Gastrocnemius medialis (tissue), 4 donors: ENCODE results near the gene KLHL40. TPM values are rescaled to one million over a fixed set of nuclear protein-coding genes. Genes with fewer than 3 reads are reported as not detected.

Experiments used
- ATAC-seq, 2 donors: fragments of 150-250 bp; one replicate each; pipeline ENCODE4 v1.9.1; 2016
- DNase-seq, 2 donors: peaks; one replicate each; pipeline ENCODE4 v3.0.0-alpha.2; 2019
- H3K27ac ChIP-seq, 4 donors: fragments of 200-600 bp; sonication (generic); 1 replicate in 1 of 4; 2 replicates in 3 of 4; pipeline ENCODE4 v1.5.1; 2016 to 2018; ENCODE audit warnings: mild to moderate bottlenecking in 2 of 4, moderate library complexity in 1 of 4
- H3K27me3 ChIP-seq, 3 donors: fragments of 200-600 bp; sonication (generic) in 2 of 3; 1 replicate in 1 of 3; 2 replicates in 2 of 3; pipeline versions ENCODE4 v1.5.1 to v1.6.0; 2016 to 2019; ENCODE audit warnings: mild to moderate bottlenecking in 1 of 3, moderate library complexity in 1 of 3
- H3K36me3 ChIP-seq, 2 donors: fragments of 200-600 bp; sonication (generic) in 1 of 2; one replicate each; pipeline ENCODE4 v1.5.1; 2017 to 2018
- H3K4me1 ChIP-seq, 2 donors: fragments of 200-600 bp; sonication (generic) in 1 of 2; one replicate each; pipeline ENCODE4 v1.5.1; 2016 to 2017; ENCODE audit warnings: mild to moderate bottlenecking in 2 of 2
- H3K4me3 ChIP-seq, 4 donors: fragments of 200-600 bp; sonication (generic) in 3 of 4; 1 replicate in 1 of 4; 2 replicates in 3 of 4; pipeline ENCODE4 v1.5.1; 2016 to 2019; ENCODE audit warnings: mild to moderate bottlenecking in 2 of 4
- H3K9me3 ChIP-seq, 3 donors: fragments of 200-600 bp; sonication (generic) in 2 of 3; 1 replicate in 1 of 3; 2 replicates in 2 of 3; pipeline ENCODE4 v1.5.1; 2016 to 2019
- CTCF ChIP-seq, 5 experiments: fragments of 450-650 bp in 3 of 5; fragments of 200-600 bp in 2 of 5; sonication (generic) in 2 of 5; IDR thresholded peaks in 4 of 5; conservative IDR thresholded peaks in 1 of 5; 1 replicate in 4 of 5; 2 replicates in 1 of 5; pipeline ENCODE4 v1.5.1; 2016 to 2019; ENCODE audit warnings: antibody characterized with exemption in 5 of 5, mild to moderate bottlenecking in 3 of 5, moderate library complexity in 3 of 5
- POLR2A ChIP-seq, 2 donors: fragments of 450-650 bp; IDR thresholded peaks; one replicate each; pipeline ENCODE4 v1.6.1; 2017; ENCODE audit warnings: antibody characterized with exemption in 2 of 2, mild to moderate bottlenecking in 2 of 2, moderate library complexity in 2 of 2
- in situ Hi-C, 4 donors: fragments of 200-750 bp; cut with MboI; loops; one replicate each; pipeline versions ENCODE4 v1.15.0 to v1.8.0; 2017; ENCODE audit warnings: low sequenced_read_pairs in 4 of 4
- intact Hi-C: fragments of 100-400 bp; cut with DNase I; formaldehyde crosslinking; loops from one replicate; pipeline ENCODE4 v1.15.1; 2023; ENCODE audit warnings: low total_unique reads
- total RNA-seq, 4 donors: library from RNA; depleted of rRNA; stranded (reverse); fragments of >200 nt; gene quantifications; one replicate each; pipeline versions ENCODE4 v1.1.0 to v1.2.3, GENCODE V29; 2016

KLHL40 gene
- total RNA-seq, 4 donors from 2014 or later = 197 to 682 (median 397) TPM

GRCh38 chr3:42697289-42698051 is 12.1 kb downstream of the KLHL40 start:
- intact Hi-C loops = no loop called here
- in situ Hi-C loops = no loop called here
- no peak for ATAC-seq
- no peak for DNase-seq
- Histone ChIP-seq H3K27me3 (no peaks in the 10 kb centered on the region), H3K9me3 (no peaks in the 10 kb centered on the region), H3K4me3 (no peak overlapping the region), H3K27ac (peak overlapping the region; percentile 94 to 100 (median 99)), H3K36me3 (no peaks in the 10 kb centered on the region), H3K4me1 (peaks cover 25 to 26% of the 10 kb centered on the region in 2 donors)
- TF ChIP-seq CTCF (IDR thresholded peaks at IDR 0.05 in 4 of 5, conservative IDR thresholded peaks at IDR 0.05 in 1 of 5) (no peak), POLR2A (IDR thresholded peaks at IDR 0.05) (no peak)

GRCh38 chr3:42698216-42698910 is 13.0 kb downstream of the KLHL40 start:
- no peak for TF ChIP-seq CTCF (IDR thresholded peaks at IDR 0.05 in 4 of 5, conservative IDR thresholded peaks at IDR 0.05 in 1 of 5)
- no peak for TF ChIP-seq POLR2A (IDR thresholded peaks at IDR 0.05)
- in situ Hi-C loops = no loop called here
- H3K4me1 ChIP-seq = peaks cover 32 to 34% of the 10 kb centered on the region in 2 donors
- no peaks in the 10 kb centered on the region for H3K36me3 ChIP-seq
- no peak overlapping the region for H3K4me3 ChIP-seq
- no peak for ATAC-seq
- peak overlapping the region; percentile 94 to 100 (median 99) for H3K27ac ChIP-seq
- intact Hi-C loops = no loop called here
- H3K9me3 ChIP-seq = no peaks in the 10 kb centered on the region
- no peak for DNase-seq
- no peaks in the 10 kb centered on the region for H3K27me3 ChIP-seq

- ATAC-seq = no peak
- intact Hi-C loops (no loop called here), in situ Hi-C loops (no loop called here)
- H3K4me3 ChIP-seq = no peak overlapping the region
- DNase-seq = peak in 1 of 2 donors; percentile 35
- peaks cover 37 to 39% of the 10 kb centered on the region in 2 donors for H3K4me1 ChIP-seq
- no peaks in the 10 kb centered on the region for H3K27me3 ChIP-seq
- H3K36me3 ChIP-seq = no peaks in the 10 kb centered on the region
- no peak for TF ChIP-seq CTCF (IDR thresholded peaks at IDR 0.05 in 4 of 5, conservative IDR thresholded peaks at IDR 0.05 in 1 of 5)
- TF ChIP-seq POLR2A (IDR thresholded peaks at IDR 0.05) = peak; percentile 9 to 45
- peak overlapping the region; percentile 94 to 100 (median 99) for H3K27ac ChIP-seq
- H3K9me3 ChIP-seq = no peaks in the 10 kb centered on the region
Measured at GRCh38 chr3:42698911-42699230, 13.5 kb downstream of the KLHL40 start.

GRCh38 chr3:42699511-42699971 is 14.2 kb downstream of the KLHL40 start:
- Histone ChIP-seq H3K4me1 (peaks cover 44 to 45% of the 10 kb centered on the region in 2 donors), H3K4me3 (peak overlapping the region in 3 of 4 donors; percentile 5 to 13 (median 7)), H3K27me3 (no peaks in the 10 kb centered on the region), H3K9me3 (no peaks in the 10 kb centered on the region), H3K36me3 (no peaks in the 10 kb centered on the region), H3K27ac (peak overlapping the region; percentile 94 to 100 (median 99))
- in situ Hi-C loops (no loop called here), intact Hi-C loops (no loop called here)
- no peak for ATAC-seq
- TF ChIP-seq CTCF (IDR thresholded peaks at IDR 0.05 in 4 of 5, conservative IDR thresholded peaks at IDR 0.05 in 1 of 5) (no peak), POLR2A (IDR thresholded peaks at IDR 0.05) (no peak)
- peak in 1 of 2 donors; percentile 47 for DNase-seq
